ENCODE results near the gene ABCD4. TPM values are rescaled to one million over a fixed set of nuclear protein-coding genes. Genes with fewer than 3 reads are reported as not detected.

The ABCD4 gene
- total RNA-seq, 1 donor from 2014 or later = 55.6 TPM

- DNase-seq (ENCODE audit: low read depth) = peak; percentile 72
These were observed 544 bp downstream of the ABCD4 start for GRCh38 chr14:74302152-74302628.

GRCh38 chr14:74301594-74302151, 1.1 kb downstream of the ABCD4 start:
- no peak for DNase-seq (ENCODE audit: low read depth)

- peak; percentile 23 for DNase-seq (ENCODE audit: low read depth)
These were observed 3.6 kb downstream of the ABCD4 start for GRCh38 chr14:74299061-74299545.

- no peak for DNase-seq (ENCODE audit: low read depth)
These were observed 4.7 kb downstream of the ABCD4 start for GRCh38 chr14:74297986-74298385.

GRCh38 chr14:74296037-74296467, 6.7 kb downstream of the ABCD4 start:
- DNase-seq (ENCODE audit: low read depth) = no peak

- DNase-seq (ENCODE audit: low read depth) = no peak
These were observed 9.1 kb downstream of the ABCD4 start for GRCh38 chr14:74293606-74294005.

GRCh38 chr14:74292061-74292460, 10.7 kb downstream of the ABCD4 start:
- no peak for DNase-seq (ENCODE audit: low read depth)

- DNase-seq (ENCODE audit: low read depth) = no peak
These were observed 12.3 kb downstream of the ABCD4 start for GRCh38 chr14:74290415-74290814.

GRCh38 chr14:74289801-74290200, 12.9 kb downstream of the ABCD4 start:
- DNase-seq (ENCODE audit: low read depth) = no peak

- DNase-seq (ENCODE audit: low read depth) = no peak
These were observed 16.0 kb downstream of the ABCD4 start for GRCh38 chr14:74286736-74287135.

GRCh38 chr14:74281069-74281468, 21.7 kb downstream of the ABCD4 start:
- DNase-seq (ENCODE audit: low read depth) = no peak

GRCh38 chr14:74278080-74278479, 24.7 kb downstream of the ABCD4 start:
- DNase-seq (ENCODE audit: low read depth) = no peak

GRCh38 chr14:74275241-74275841, 27.4 kb downstream of the ABCD4 start:
- no peak for DNase-seq (ENCODE audit: low read depth)

- no peak for DNase-seq (ENCODE audit: low read depth)
These were observed 31.4 kb downstream of the ABCD4 start for GRCh38 chr14:74271365-74271764.

- DNase-seq (ENCODE audit: low read depth) = peak; percentile 48
These were observed 32.2 kb downstream of the ABCD4 start for GRCh38 chr14:74270382-74271177.

- DNase-seq (ENCODE audit: low read depth) = no peak
These were observed 35.1 kb downstream of the ABCD4 start for GRCh38 chr14:74267588-74267987.

- no peak for DNase-seq (ENCODE audit: low read depth)
These were observed 37.3 kb downstream of the ABCD4 start for GRCh38 chr14:74265301-74265965.

GRCh38 chr14:74263921-74264320, 38.8 kb downstream of the ABCD4 start:
- no peak for DNase-seq (ENCODE audit: low read depth)

GRCh38 chr14:74263181-74263580, 39.6 kb downstream of the ABCD4 start:
- no peak for DNase-seq (ENCODE audit: low read depth)

- no peak for DNase-seq (ENCODE audit: low read depth)
These were observed 40.7 kb downstream of the ABCD4 start for GRCh38 chr14:74262076-74262475.

GRCh38 chr14:74261288-74261687, 41.4 kb downstream of the ABCD4 start:
- DNase-seq (ENCODE audit: low read depth) = no peak

GRCh38 chr14:74260525-74261233, 42.1 kb downstream of the ABCD4 start:
- DNase-seq (ENCODE audit: low read depth) = no peak
